HG03378 (cell line): ENCODE measurements around the gene TPO.

Source experiments
- ATAC-seq: cut with Tn5 transposase; IDR thresholded peaks from one replicate; pipeline ENCODE4 v1.9.1; 2021; ENCODE audit warnings: mild to moderate bottlenecking, moderate library complexity; ENCODE audit not compliant: unreplicated experiment

The TPO gene

DNA sequence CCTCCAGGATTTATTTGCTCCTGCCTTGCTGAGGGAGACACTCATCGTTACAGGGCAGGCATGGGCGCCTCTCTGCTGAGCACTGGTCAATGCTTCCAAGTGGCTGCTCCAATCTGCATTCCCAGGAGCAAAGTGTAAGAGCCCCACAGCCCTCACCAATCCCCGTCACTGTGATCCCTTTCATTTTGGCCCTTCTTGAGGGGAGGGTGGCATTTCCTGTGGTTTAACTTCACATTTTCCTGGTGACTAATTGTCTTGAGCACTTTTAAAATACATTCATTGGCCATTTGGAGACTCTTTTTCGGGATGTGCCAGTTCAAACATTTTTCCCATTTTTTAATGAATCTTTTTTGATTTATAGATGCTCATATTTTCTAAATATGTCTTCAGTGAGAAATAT, 33.0 kb downstream of the TPO start:
- ATAC-seq: no peak

DNA sequence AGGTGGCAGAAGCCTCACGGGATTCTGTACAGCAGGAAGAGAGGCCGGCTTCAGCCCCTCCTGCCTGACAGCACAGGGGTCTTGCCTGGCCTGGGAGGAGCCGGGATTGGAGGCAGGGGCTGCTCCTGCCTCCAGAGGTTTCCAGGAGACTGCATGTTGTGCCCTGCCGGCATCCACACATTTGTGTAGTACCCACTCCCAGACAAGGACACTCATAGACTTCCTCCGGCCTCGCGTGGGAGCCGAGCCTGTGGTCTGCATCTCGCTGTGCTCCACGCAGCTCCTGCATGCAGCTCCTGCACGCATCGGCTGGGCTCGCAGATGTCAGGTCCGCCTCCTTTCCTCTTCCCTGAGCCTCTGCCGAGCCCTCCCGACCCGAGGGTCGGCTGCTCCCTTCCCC, 34.7 kb downstream of the TPO start:
- ATAC-seq: no peak

GRCh38 chr2:1450915-1451314, 37.7 kb downstream of the TPO start:
- ATAC-seq: no peak

- no peak for ATAC-seq
Observed at GRCh38 chr2:1451422-1451821, 38.2 kb downstream of the TPO start.

GRCh38 chr2:1453561-1453960, 40.3 kb downstream of the TPO start:
- no peak for ATAC-seq

- no peak for ATAC-seq
Observed at GRCh38 chr2:1454346-1454745, 41.1 kb downstream of the TPO start.

GRCh38 chr2:1455466-1455865, 42.2 kb downstream of the TPO start:
- no peak for ATAC-seq

DNA sequence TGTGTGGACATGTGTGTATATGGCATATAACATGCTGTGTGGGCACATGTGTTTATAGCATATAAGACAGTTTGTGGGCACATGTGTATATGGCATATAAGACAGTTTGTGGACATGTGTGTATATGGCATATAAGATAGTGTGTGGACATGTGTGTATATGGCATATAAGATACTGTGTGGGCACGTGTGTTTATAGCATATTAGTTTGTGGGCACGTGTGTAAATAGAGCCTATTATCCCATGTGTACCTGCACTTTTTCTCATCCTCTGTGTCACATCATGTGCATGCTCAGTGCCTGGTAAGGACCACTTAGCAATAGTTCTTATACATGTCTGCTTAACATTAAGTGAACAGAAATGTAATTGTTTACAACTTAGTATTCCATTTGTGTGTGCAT, 45.2 kb downstream of the TPO start:
- no peak for ATAC-seq

- ATAC-seq: no peak
Observed at GRCh38 chr2:1459727-1460126, 46.5 kb downstream of the TPO start.

GRCh38 chr2:1460851-1461418, 47.7 kb downstream of the TPO start:
- ATAC-seq: no peak

GRCh38 chr2:1461507-1462390, 48.5 kb downstream of the TPO start:
- ATAC-seq: no peak

DNA sequence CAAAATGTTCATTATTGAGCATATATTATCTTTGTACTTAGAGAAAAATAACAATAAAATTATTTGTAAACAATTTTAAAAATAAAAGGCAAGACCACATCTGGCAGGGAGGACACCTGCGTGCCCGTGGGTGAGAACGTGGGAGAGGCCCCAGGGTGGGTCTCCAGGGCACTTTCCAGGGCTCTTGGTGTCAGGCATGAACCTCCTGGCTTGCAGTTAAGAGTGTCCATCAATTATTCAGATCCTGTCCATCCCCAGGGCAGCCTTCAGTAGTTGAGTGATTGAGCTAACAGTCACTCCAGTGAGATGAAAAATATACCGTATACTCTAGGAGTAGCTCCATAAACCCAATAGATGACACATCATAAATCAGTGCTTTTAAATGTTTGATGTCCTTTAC, 49.7 kb downstream of the TPO start:
- ATAC-seq: no peak

DNA sequence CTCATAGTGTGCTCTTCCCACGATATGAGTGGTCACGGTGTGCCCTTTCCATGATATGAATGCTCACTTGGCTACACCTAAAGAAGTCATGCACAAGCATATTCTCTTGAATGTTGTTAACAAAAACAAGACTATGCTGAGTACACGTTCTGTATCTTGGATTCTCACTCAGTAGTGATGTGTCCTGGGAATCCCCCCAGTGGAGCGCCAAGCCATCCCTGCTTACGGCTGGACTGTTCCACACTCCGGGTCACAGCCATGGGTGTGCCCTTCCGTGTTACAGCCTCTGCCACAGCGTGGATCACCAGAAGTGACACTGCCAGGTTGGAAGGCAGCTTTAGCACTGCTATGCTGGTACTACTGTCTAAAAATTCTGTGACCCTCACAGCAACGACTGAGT, 59.1 kb downstream of the TPO start:
- ATAC-seq: no peak

GRCh38 chr2:1476617-1477195, 63.4 kb downstream of the TPO start:
- ATAC-seq: no peak

DNA sequence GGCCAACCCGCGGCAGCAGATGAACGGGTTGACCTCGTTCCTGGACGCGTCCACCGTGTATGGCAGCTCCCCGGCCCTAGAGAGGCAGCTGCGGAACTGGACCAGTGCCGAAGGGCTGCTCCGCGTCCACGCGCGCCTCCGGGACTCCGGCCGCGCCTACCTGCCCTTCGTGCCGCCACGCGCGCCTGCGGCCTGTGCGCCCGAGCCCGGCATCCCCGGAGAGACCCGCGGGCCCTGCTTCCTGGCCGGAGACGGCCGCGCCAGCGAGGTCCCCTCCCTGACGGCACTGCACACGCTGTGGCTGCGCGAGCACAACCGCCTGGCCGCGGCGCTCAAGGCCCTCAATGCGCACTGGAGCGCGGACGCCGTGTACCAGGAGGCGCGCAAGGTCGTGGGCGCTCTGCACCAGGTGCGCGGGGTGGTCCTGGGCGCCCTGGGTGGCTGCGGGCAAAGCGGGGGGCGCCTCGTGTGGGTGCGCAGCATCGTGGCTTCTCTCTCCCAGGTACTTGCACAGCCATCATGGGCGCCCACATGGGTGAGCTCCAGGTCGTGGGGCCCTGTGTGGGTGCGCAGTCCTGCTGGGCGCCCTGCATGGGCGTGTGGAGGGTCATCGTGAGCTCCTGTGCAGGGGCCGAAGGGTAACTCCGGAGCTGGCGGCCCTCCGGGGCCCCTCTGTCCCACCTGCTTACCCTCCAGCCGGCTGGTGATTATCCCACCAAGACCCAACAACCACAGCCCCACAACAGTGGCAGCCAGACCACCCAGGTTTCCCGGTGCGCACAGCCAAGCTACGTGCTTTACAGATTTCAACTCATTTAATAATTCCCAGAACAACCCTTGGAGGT, 64.2 kb downstream of the TPO start:
- no peak for ATAC-seq

GRCh38 chr2:1478311-1479305, 65.3 kb downstream of the TPO start:
- no peak for ATAC-seq

DNA sequence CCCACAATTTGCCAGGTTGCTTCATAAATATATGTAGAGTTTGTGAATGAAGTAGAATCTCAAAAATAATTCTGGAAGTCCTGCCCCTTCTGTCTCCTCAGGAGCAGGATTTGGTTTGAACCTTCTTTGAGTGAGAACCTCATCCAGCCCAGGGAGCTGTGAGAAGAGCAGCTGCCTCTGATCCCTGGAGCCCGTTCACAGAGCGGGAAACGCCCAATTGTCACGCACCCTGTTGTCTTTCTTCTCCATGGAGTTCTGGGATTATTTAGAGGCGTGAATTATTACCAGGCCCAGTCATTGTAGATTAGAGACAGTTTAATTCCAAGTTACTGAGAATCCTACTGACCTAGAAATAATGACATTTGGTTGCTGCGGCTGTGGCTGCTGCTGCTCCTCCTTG, 66.1 kb downstream of the TPO start:
- ATAC-seq: no peak

DNA sequence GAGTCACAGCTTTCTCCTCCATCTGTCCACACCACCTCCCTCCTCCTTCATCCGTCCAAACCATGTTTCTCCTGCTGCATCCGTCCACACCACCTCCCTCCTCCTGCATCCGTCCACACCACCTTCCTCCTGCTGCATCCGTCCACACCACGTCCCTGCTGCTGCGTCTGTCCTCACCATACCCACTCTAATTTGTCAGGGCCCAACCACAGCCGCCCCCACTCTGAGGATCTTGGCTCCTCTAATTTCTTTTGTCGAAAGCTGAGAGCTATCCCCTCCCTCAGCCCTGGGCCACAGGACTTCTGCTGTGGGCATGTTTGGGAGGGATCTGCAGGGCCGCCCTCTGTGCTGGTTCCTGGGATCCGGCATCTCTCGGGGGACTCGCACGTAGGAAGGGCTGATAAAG, 67.4 kb downstream of the TPO start:
- no peak for ATAC-seq

- no peak for ATAC-seq
Observed at GRCh38 chr2:1481406-1482252, 68.4 kb downstream of the TPO start.
